Esophagus muscularis mucosa (tissue), 4 donors: ENCODE results near the gene BANK1.

Source experiments
- EP300 ChIP-seq: sonication (generic); formaldehyde crosslinking; IDR thresholded peaks from one replicate; pipeline ENCODE4 v1.6.1; 2017; ENCODE audit warnings: antibody characterized with exemption
- POLR2A ChIP-seq: fragments of 450-650 bp; IDR thresholded peaks from one replicate; pipeline ENCODE4 v1.6.1; 2017; ENCODE audit warnings: antibody characterized with exemption, moderate library complexity, mild to moderate bottlenecking, low read depth
- POLR2AphosphoS5 ChIP-seq, 2 donors: sonication (generic); formaldehyde crosslinking; IDR thresholded peaks; one replicate each; pipeline ENCODE4 v1.6.1; 2017; ENCODE audit warnings: antibody characterized with exemption in 2 of 2
- TF ChIP-seq, protein P1 (sequence below), 3 experiments: fragments of 200-600 bp in 2 of 3; fragments of 450-650 bp in 1 of 3; sonication (generic) in 2 of 3; IDR thresholded peaks; one replicate each; pipeline ENCODE4 v1.5.1; 2017 to 2019; ENCODE audit warnings: antibody characterized with exemption in 3 of 3, mild to moderate bottlenecking in 2 of 3, moderate library complexity in 1 of 3

- TF ChIP-seq POLR2A (no peak), EP300 (no peak), POLR2AphosphoS5 (IDR thresholded peaks at IDR 0.05) (no peak)
- TF ChIP-seq, protein P1, sequence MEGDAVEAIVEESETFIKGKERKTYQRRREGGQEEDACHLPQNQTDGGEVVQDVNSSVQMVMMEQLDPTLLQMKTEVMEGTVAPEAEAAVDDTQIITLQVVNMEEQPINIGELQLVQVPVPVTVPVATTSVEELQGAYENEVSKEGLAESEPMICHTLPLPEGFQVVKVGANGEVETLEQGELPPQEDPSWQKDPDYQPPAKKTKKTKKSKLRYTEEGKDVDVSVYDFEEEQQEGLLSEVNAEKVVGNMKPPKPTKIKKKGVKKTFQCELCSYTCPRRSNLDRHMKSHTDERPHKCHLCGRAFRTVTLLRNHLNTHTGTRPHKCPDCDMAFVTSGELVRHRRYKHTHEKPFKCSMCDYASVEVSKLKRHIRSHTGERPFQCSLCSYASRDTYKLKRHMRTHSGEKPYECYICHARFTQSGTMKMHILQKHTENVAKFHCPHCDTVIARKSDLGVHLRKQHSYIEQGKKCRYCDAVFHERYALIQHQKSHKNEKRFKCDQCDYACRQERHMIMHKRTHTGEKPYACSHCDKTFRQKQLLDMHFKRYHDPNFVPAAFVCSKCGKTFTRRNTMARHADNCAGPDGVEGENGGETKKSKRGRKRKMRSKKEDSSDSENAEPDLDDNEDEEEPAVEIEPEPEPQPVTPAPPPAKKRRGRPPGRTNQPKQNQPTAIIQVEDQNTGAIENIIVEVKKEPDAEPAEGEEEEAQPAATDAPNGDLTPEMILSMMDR (IDR thresholded peaks at IDR 0.05), result no peak
Observed at GRCh38 chr4:101763576-101763975, 27.0 kb upstream of the BANK1 start.
